OCI-LY7 (cell line): ENCODE measurements around the gene FBXO33. TPM values are rescaled to one million over a fixed set of nuclear protein-coding genes. Genes with fewer than 3 reads are reported as not detected.

Experiments used
- BruUV-seq: library from RNA; stranded (reverse); fragments of 400-500 nt; replicated peaks from 2 replicates; lab custom pipeline; 2021; lab: Mats Ljungman, UMichigan
- CTCF ChIA-PET: fragments of 300-600 bp; sonication (Branson Sonifier 250); formaldehyde crosslinking; loops from one replicate; lab custom pipeline; 2022; ENCODE audit warnings: antibody characterized with exemption; ENCODE audit not compliant: unreplicated experiment; lab: Charles Lee
- POLR2A ChIA-PET: fragments of 300-600 bp; sonication (Branson Sonifier 250); formaldehyde crosslinking; loops from one replicate; lab custom pipeline; 2022; ENCODE audit warnings: antibody characterized with exemption; lab: Charles Lee
- DNase-seq: peaks from one replicate; pipeline ENCODE4 v3.0.0-alpha.2; 2015; ENCODE audit warnings: low spot score
- H2AFZ ChIP-seq: fragments of 200-600 bp; sonication (generic), shearing (Covaris generic); 2 replicates; pipeline ENCODE4 v1.6.1; 2014; ENCODE audit warnings: mild to moderate bottlenecking, antibody characterized with exemption, low read length, moderate library complexity
- H3K27ac ChIP-seq: fragments of 200-600 bp; sonication (generic); 2 replicates; pipeline ENCODE4 v1.5.1; 2014; ENCODE audit warnings: mixed run types, low read depth, mild to moderate bottlenecking, moderate library complexity, low read length, inconsistent platforms; ENCODE audit not compliant: poor library complexity, severe bottlenecking
- H3K36me3 ChIP-seq: fragments of 200-600 bp; sonication (generic); 2 replicates; pipeline ENCODE4 v1.6.1; 2014; ENCODE audit warnings: mild to moderate bottlenecking, antibody characterized with exemption, low read length, moderate library complexity, mixed read lengths; ENCODE audit not compliant: insufficient read depth
- H3K4me1 ChIP-seq: fragments of 200-600 bp; sonication (generic); 2 replicates; pipeline ENCODE4 v1.5.1; 2014; ENCODE audit warnings: mild to moderate bottlenecking, low read length; ENCODE audit not compliant: insufficient read depth, poor library complexity, severe bottlenecking
- H3K4me2 ChIP-seq: fragments of 200-600 bp; sonication (generic); 2 replicates; pipeline ENCODE4 v1.6.1; 2014; ENCODE audit warnings: mild to moderate bottlenecking, low read length
- H3K4me3 ChIP-seq: fragments of 200-600 bp; sonication (generic); 2 replicates; pipeline ENCODE4 v1.5.1; 2014; ENCODE audit warnings: mild to moderate bottlenecking, low read depth, low read length; ENCODE audit not compliant: poor library complexity, severe bottlenecking
- H3K79me2 ChIP-seq: fragments of 200-600 bp; sonication (generic); 2 replicates; pipeline ENCODE4 v1.6.1; 2016; ENCODE audit warnings: low read depth, mild to moderate bottlenecking, low read length, moderate library complexity, mixed read lengths; ENCODE audit not compliant: insufficient read depth
- H3K9me2 ChIP-seq: fragments of 200-600 bp; sonication (generic); 2 replicates; pipeline ENCODE4 v1.6.1; 2016; ENCODE audit warnings: mild to moderate bottlenecking, low read length, mixed read lengths; ENCODE audit not compliant: insufficient read depth
- H3K9me3 ChIP-seq: fragments of 200-600 bp; sonication (generic); 2 replicates; pipeline ENCODE4 v1.6.1; 2014; ENCODE audit warnings: mild to moderate bottlenecking, mixed run types, low read length, mixed read lengths
- H4K20me1 ChIP-seq: fragments of 200-600 bp; sonication (generic); 2 replicates; pipeline ENCODE4 v1.6.1; 2014; ENCODE audit warnings: mild to moderate bottlenecking, antibody characterized with exemption, low read length, moderate library complexity, mixed read lengths; ENCODE audit not compliant: insufficient read depth
- CTCF ChIP-seq: fragments of 200-600 bp; sonication (generic); conservative IDR thresholded peaks from 2 replicates; pipeline ENCODE4 v1.5.1; 2014; ENCODE audit warnings: mild to moderate bottlenecking, antibody characterized with exemption, low read length, moderate library complexity, mixed read lengths
- EZH2phosphoT487 ChIP-seq: fragments of 200-600 bp; sonication (generic); IDR thresholded peaks from 2 replicates; pipeline ENCODE4 v1.6.1; 2018; ENCODE audit warnings: low read depth, borderline replicate concordance, mild to moderate bottlenecking, mixed run types, antibody characterized with exemption, low read length, moderate library complexity, mixed read lengths
- intact Hi-C: fragments of 100-400 bp; cut with micrococcal nuclease; formaldehyde crosslinking; loops from one replicate; pipeline ENCODE4 v1.10.0; 2022; ENCODE audit not compliant: unreplicated experiment
- total RNA-seq, 2 experiments: library from RNA; depleted of rRNA in 1 of 2; stranded (reverse); fragments of >200 nt in 1 of 2; shearing (Covaris generic) in 1 of 2; gene quantifications; 2 replicates each; pipeline ENCODE4 v1.2.3, GENCODE V29; 2014 to 2022

The FBXO33 gene
- total RNA-seq, 2 experiments from 2014 or later = 14.2 to 16.6 TPM

- TF ChIP-seq EZH2phosphoT487 (no peak), CTCF (no peak)
- Histone ChIP-seq H3K4me3 (no peak overlapping the region), H4K20me1 (no peaks in the 10 kb centered on the region), H3K9me3 (no peaks in the 10 kb centered on the region), H3K36me3 (no peaks in the 10 kb centered on the region), H3K9me2 (no peaks in the 10 kb centered on the region), H3K4me1 (no peaks in the 10 kb centered on the region), H3K79me2 (no peaks in the 10 kb centered on the region), H3K27ac (no peak overlapping the region), H2AFZ (no peak overlapping the region), H3K4me2 (no peak overlapping the region)
- no TSS peak for BruUV-seq
- DNase-seq = no peak
- CTCF ChIA-PET = no interaction called here
- intact Hi-C loops = no loop called here
- POLR2A ChIA-PET = interaction anchor here (0.7 to 0.8 kb wide), 2 partner anchors 9 to 400 kb away, joined by 3 read pairs; no protein-coding TSS in a partner anchor
Measured at GRCh38 chr14:39374851-39375250, 57.4 kb downstream of the FBXO33 start.

GRCh38 chr14:39372656-39373055, 59.6 kb downstream of the FBXO33 start:
- DNase-seq = no peak
- no peaks in the 10 kb centered on the region for H3K79me2 ChIP-seq
- no peak overlapping the region for H3K4me3 ChIP-seq
- H3K9me3 ChIP-seq = no peaks in the 10 kb centered on the region
- H3K4me1 ChIP-seq = no peaks in the 10 kb centered on the region
- no TSS peak for BruUV-seq
- H4K20me1 ChIP-seq = no peaks in the 10 kb centered on the region
- H3K27ac ChIP-seq = no peak overlapping the region
- ChIA-PET POLR2A (interaction anchor here (1.7 kb wide), 1 partner anchor 9 kb away, joined by 4 read pairs; no protein-coding TSS in a partner anchor), CTCF (no interaction called here)
- no peaks in the 10 kb centered on the region for H3K36me3 ChIP-seq
- intact Hi-C loops = no loop called here
- H3K9me2 ChIP-seq = no peaks in the 10 kb centered on the region
- no peak overlapping the region for H2AFZ ChIP-seq
- H3K4me2 ChIP-seq = no peak overlapping the region
- no peak for TF ChIP-seq EZH2phosphoT487
- no peak for TF ChIP-seq CTCF

GRCh38 chr14:39370415-39370814, 61.8 kb downstream of the FBXO33 start:
- H3K4me3 ChIP-seq = no peak overlapping the region
- H3K79me2 ChIP-seq = no peaks in the 10 kb centered on the region
- H3K4me1 ChIP-seq = no peaks in the 10 kb centered on the region
- no peak for TF ChIP-seq EZH2phosphoT487
- TF ChIP-seq CTCF = no peak
- BruUV-seq = no TSS peak
- no peak overlapping the region for H3K27ac ChIP-seq
- CTCF ChIA-PET = no interaction called here
- intact Hi-C loops = no loop called here
- H2AFZ ChIP-seq = no peak overlapping the region
- H4K20me1 ChIP-seq = no peaks in the 10 kb centered on the region
- no peaks in the 10 kb centered on the region for H3K36me3 ChIP-seq
- no peak overlapping the region for H3K4me2 ChIP-seq
- POLR2A ChIA-PET = no interaction called here
- DNase-seq = no peak
- no peaks in the 10 kb centered on the region; the same call in 1 of the 2 replicates for H3K9me3 ChIP-seq
- H3K9me2 ChIP-seq = no peaks in the 10 kb centered on the region
